MM.1S (cell line): ENCODE data around the gene LYL1.

Experiments
- DNase-seq: peaks from one replicate; pipeline ENCODE4 v3.0.0-alpha.2; 2015
- H2AFZ ChIP-seq: fragments of 300-600 bp; sonication (generic); 2 replicates; pipeline ENCODE4 v1.6.0; 2016; ENCODE audit warnings: antibody characterized with exemption, low read length
- H3F3A ChIP-seq: fragments of 300-600 bp; sonication (generic); 2 replicates; pipeline ENCODE4 v1.6.1; 2016; ENCODE audit warnings: mild to moderate bottlenecking, antibody characterized with exemption, low read length, moderate library complexity, mixed read lengths; ENCODE audit not compliant: insufficient read depth
- H3K27ac ChIP-seq: fragments of 300-600 bp; sonication (generic); 2 replicates; pipeline ENCODE4 v1.5.1; 2016; ENCODE audit warnings: mild to moderate bottlenecking, low read length
- H3K27me3 ChIP-seq: fragments of 300-600 bp; sonication (generic); replicated peaks from 2 replicates; pipeline ENCODE4 v1.6.0; 2016; ENCODE audit warnings: low read length; ENCODE audit not compliant: insufficient read depth
- H3K36me3 ChIP-seq: fragments of 300-600 bp; sonication (generic); replicated peaks from 2 replicates; pipeline ENCODE4 v1.6.1; 2016; ENCODE audit warnings: mild to moderate bottlenecking, low read length, mixed read lengths; ENCODE audit not compliant: insufficient read depth
- H3K4me1 ChIP-seq: fragments of 300-600 bp; sonication (generic); 2 replicates; pipeline ENCODE4 v1.6.1; 2016; ENCODE audit warnings: low read length, mixed read lengths
- H3K4me2 ChIP-seq: fragments of 300-600 bp; sonication (generic); 2 replicates; pipeline ENCODE4 v1.6.0; 2016; ENCODE audit warnings: low read depth, low read length
- H3K4me3 ChIP-seq: fragments of 300-600 bp; sonication (generic); 2 replicates; pipeline ENCODE4 v1.5.1; 2016; ENCODE audit warnings: low read length, mixed read lengths
- H3K79me2 ChIP-seq: fragments of 300-600 bp; sonication (generic); 2 replicates; pipeline ENCODE4 v1.6.1; 2016; ENCODE audit warnings: mixed run types, low read length, mixed read lengths
- H3K9ac ChIP-seq: fragments of 300-600 bp; sonication (generic); 2 replicates; pipeline ENCODE4 v1.6.1; 2016; ENCODE audit warnings: low read length, mixed read lengths
- H3K9me2 ChIP-seq: fragments of 300-600 bp; sonication (generic); replicated peaks from 2 replicates; pipeline ENCODE4 v1.6.1; 2016; ENCODE audit warnings: mild to moderate bottlenecking, low read length, mixed read lengths; ENCODE audit not compliant: insufficient read depth
- H3K9me3 ChIP-seq: fragments of 300-600 bp; sonication (generic); replicated peaks from 2 replicates; pipeline ENCODE4 v1.6.1; 2016; ENCODE audit warnings: mild to moderate bottlenecking, low read length, mixed read lengths; ENCODE audit not compliant: insufficient read depth
- H4K20me1 ChIP-seq: fragments of 300-600 bp; sonication (generic); 2 replicates; pipeline ENCODE4 v1.6.1; 2016; ENCODE audit warnings: mild to moderate bottlenecking, low read length, moderate library complexity, mixed read lengths; ENCODE audit not compliant: insufficient read depth
- CTCF ChIP-seq: fragments of 300-600 bp; sonication (generic); IDR thresholded peaks from 2 replicates; pipeline ENCODE4 v1.5.1; 2016; ENCODE audit warnings: antibody characterized with exemption, low read length, mixed read lengths
- EZH2 ChIP-seq: fragments of 300-600 bp; sonication (generic); optimal IDR thresholded peaks from 2 replicates; pipeline ENCODE3; 2017; ENCODE audit warnings: low read depth, mild to moderate bottlenecking, antibody characterized with exemption, low read length, mixed read lengths
- EZH2phosphoT487 ChIP-seq: fragments of 300-600 bp; sonication (generic); IDR thresholded peaks from 2 replicates; pipeline ENCODE4 v1.6.1; 2018; ENCODE audit warnings: antibody characterized with exemption, low read length

Gene LYL1

DNA sequence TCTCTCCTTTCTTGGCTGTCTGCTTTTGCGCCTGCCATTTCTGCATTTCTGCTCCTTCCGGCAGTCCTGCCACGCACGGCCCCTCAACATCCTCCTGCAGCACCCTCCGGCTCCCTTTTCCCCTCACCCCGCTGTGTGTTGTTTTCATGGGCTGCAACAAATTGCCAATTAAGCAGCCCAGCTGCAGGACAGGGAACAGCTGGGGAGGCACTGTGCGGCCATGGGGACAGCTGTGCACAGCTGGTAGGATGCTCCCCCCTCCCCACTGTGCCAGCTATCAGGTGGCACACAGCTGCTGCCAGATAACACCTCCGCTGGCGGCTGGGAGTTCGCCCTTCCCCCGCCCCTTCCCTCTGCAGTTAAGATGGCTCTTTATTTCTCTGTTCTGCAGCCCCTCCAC lies 25.4 kb downstream of the LYL1 start:
- Histone ChIP-seq H2AFZ (no peak overlapping the region), H3K79me2 (no peaks in the 10 kb centered on the region), H3K9me2 (no peaks in the 10 kb centered on the region), H3K4me3 (no peak overlapping the region), H3K9ac (no peak overlapping the region), H3F3A (no peaks in the 10 kb centered on the region), H3K27ac (no peak overlapping the region), H3K9me3 (no peaks in the 10 kb centered on the region), H3K4me2 (no peak overlapping the region), H3K27me3 (peaks cover 9% of the 10 kb centered on the region), H3K36me3 (no peaks in the 10 kb centered on the region), H4K20me1 (no peaks in the 10 kb centered on the region), H3K4me1 (0 out of 2 replicates have a peak, but pooled peaks cover 5% of the 10 kb centered on the region)
- TF ChIP-seq EZH2 (no peak), CTCF (no peak), EZH2phosphoT487 (no peak)
- DNase-seq = peak; percentile 27

DNA sequence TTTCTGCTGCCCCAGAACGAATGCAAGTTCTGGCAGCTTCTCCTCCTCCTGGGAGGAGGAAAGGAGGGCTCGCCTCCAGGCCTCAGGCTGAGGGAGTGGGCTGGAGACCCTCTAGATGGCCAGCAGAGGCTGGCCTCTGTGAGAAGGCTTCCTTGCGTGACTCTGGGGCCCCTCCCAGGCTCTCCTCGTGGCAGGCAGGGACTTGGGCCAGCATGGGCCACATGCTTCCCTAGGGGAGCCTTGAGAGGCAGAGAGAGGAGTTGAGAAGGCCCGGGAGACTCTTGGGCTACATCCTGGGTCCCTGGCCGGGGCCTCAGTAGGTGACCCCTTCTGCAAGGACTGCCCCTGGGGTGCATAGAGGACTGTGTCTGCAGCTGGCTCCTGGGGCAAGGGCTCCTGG lies 25.9 kb downstream of the LYL1 start:
- no peaks in the 10 kb centered on the region for H4K20me1 ChIP-seq
- TF ChIP-seq EZH2 = no peak
- no peak for TF ChIP-seq EZH2phosphoT487
- no peak for TF ChIP-seq CTCF
- no peaks in the 10 kb centered on the region for H3K9me3 ChIP-seq
- H2AFZ ChIP-seq = no peak overlapping the region
- DNase-seq = no peak
- no peak overlapping the region for H3K4me3 ChIP-seq
- no peak overlapping the region for H3K27ac ChIP-seq
- H3K9ac ChIP-seq = no peak overlapping the region
- H3K4me1 ChIP-seq = 0 out of 2 replicates have a peak, but pooled peaks cover 5% of the 10 kb centered on the region
- H3K9me2 ChIP-seq = no peaks in the 10 kb centered on the region
- H3K79me2 ChIP-seq = no peaks in the 10 kb centered on the region
- peaks cover 14% of the 10 kb centered on the region for H3K27me3 ChIP-seq
- no peaks in the 10 kb centered on the region for H3K36me3 ChIP-seq
- H3K4me2 ChIP-seq = no peak overlapping the region
- no peaks in the 10 kb centered on the region for H3F3A ChIP-seq

GRCh38 chr19:13076320-13076719 lies 26.3 kb downstream of the LYL1 start:
- Histone ChIP-seq H3K4me3 (no peak overlapping the region), H3K4me1 (0 out of 2 replicates have a peak, but pooled peaks cover 5% of the 10 kb centered on the region), H3K27ac (no peak overlapping the region), H3K9ac (no peak overlapping the region), H3K4me2 (no peak overlapping the region), H4K20me1 (no peaks in the 10 kb centered on the region), H3K36me3 (no peaks in the 10 kb centered on the region), H3K27me3 (peaks cover 18% of the 10 kb centered on the region), H2AFZ (no peak overlapping the region), H3F3A (no peaks in the 10 kb centered on the region), H3K9me3 (no peaks in the 10 kb centered on the region), H3K79me2 (no peaks in the 10 kb centered on the region), H3K9me2 (no peaks in the 10 kb centered on the region)
- DNase-seq = no peak
- TF ChIP-seq EZH2 (no peak), CTCF (no peak), EZH2phosphoT487 (no peak)
